ENCODE measurements around the gene ADGRG1. TPM values are rescaled to one million over a fixed set of nuclear protein-coding genes. Genes with fewer than 3 reads are reported as not detected.

Gene ADGRG1
- total RNA-seq, 1 donor from 2014 or later, result 13.9 TPM

DNA sequence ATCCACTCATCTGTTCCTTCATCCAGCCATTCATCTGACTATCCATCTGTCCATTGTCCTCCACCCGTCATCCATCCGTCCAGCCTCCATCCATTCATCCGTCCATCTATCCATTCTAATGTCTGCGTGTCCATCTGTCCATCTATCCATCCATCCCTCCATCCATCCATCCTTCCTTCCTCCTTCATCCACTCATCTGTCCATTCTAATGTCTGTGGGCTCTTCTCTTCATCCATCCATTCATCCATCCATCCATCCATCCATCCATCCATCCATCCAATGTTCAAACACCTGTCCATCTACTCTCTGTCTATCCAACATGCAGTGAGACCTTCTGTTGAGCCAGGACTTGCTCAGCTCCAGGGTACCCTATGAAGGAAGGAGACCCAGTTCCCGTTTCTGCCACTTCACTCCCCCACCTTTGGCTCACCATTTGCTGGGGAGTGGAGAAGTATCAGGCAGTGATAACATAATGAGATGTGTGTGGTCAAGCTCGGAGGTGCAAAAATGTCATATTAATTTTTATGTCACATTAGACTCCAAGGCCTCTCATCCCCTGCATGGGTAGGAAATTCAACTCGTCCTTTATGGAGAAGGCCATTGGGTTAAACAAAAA, 36.5 kb upstream of the ADGRG1 start:
- FAIRE-seq (no peak), DNase-seq (ENCODE audit: low read depth) (no peak)
- H3K9ac ChIP-seq (ENCODE audit: low read length), result no peak overlapping the region
- no peak overlapping the region for H3K4me3 ChIP-seq (ENCODE audit: insufficient read depth, low read depth, low read length)
- no peaks in the 10 kb centered on the region for H3K9me3 ChIP-seq (ENCODE audit: insufficient read depth, low read depth, low read length)
- Mint-ChIP-seq H3K36me3 (ENCODE audit: low read depth, unreplicated experiment) (no peaks in the 10 kb centered on the region), H3K4me3 (ENCODE audit: unreplicated experiment) (no peak overlapping the region), H3K27ac (ENCODE audit: unreplicated experiment) (no peak overlapping the region), H3K9me3 (ENCODE audit: unreplicated experiment) (peaks cover 5% of the 10 kb centered on the region), H3K27me3 (ENCODE audit: low read depth, unreplicated experiment) (peaks cover 8% of the 10 kb centered on the region), H3K4me1 (ENCODE audit: low read depth, unreplicated experiment) (peaks cover 10% of the 10 kb centered on the region)
- no peaks in the 10 kb centered on the region for H3K27me3 ChIP-seq (ENCODE audit: insufficient read depth, low read length)
- TF ChIP-seq EZH2 (IDR thresholded peaks at IDR 0.05; ENCODE audit: insufficient read depth, low read length), result no peak
- TF ChIP-seq, protein P1, sequence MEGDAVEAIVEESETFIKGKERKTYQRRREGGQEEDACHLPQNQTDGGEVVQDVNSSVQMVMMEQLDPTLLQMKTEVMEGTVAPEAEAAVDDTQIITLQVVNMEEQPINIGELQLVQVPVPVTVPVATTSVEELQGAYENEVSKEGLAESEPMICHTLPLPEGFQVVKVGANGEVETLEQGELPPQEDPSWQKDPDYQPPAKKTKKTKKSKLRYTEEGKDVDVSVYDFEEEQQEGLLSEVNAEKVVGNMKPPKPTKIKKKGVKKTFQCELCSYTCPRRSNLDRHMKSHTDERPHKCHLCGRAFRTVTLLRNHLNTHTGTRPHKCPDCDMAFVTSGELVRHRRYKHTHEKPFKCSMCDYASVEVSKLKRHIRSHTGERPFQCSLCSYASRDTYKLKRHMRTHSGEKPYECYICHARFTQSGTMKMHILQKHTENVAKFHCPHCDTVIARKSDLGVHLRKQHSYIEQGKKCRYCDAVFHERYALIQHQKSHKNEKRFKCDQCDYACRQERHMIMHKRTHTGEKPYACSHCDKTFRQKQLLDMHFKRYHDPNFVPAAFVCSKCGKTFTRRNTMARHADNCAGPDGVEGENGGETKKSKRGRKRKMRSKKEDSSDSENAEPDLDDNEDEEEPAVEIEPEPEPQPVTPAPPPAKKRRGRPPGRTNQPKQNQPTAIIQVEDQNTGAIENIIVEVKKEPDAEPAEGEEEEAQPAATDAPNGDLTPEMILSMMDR (IDR thresholded peaks at IDR 0.05; ENCODE audit: insufficient read depth, low read depth, low read length), result no peak
- peaks cover 19% of the 10 kb centered on the region for H3K4me1 ChIP-seq (ENCODE audit: insufficient read depth, low read length)
- H3K27ac ChIP-seq (ENCODE audit: low read depth, low read length), result no peak overlapping the region
- peak overlapping the region; percentile 82 for H3K4me2 ChIP-seq (ENCODE audit: low read length)
- no peaks in the 10 kb centered on the region for H3K36me3 ChIP-seq (ENCODE audit: insufficient read depth, low read length)
- no peaks in the 10 kb centered on the region for H4K20me1 ChIP-seq (ENCODE audit: insufficient read depth, low read length)
- H3K79me2 ChIP-seq (ENCODE audit: insufficient read depth, low read length), result no peaks in the 10 kb centered on the region
- H2AFZ ChIP-seq (ENCODE audit: low read depth, low read length), result no peak overlapping the region

DNA sequence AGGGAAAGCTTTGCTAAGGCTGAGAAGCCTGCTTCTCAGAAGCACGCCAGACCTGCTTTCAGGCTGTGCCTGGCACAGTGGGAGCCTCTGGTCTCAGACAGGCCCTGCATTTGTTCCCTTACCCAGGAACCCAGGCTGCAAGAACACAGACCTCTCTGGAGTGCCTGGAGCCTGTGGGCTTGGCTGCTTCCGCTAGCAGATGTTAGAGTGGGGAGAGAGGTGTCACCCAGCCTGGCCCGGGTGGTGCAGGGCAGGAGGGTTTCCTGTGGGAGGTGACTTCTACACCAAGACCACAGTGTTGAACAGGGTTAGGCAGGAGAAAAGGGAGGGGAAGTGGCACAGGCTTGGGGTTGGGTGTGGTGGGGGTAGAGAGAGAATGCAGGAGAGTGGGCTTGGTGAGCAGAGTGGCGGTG, 35.8 kb upstream of the ADGRG1 start:
- Histone ChIP-seq H3K4me3 (ENCODE audit: insufficient read depth, low read depth, low read length) (no peak overlapping the region), H2AFZ (ENCODE audit: low read depth, low read length) (no peak overlapping the region), H3K4me2 (ENCODE audit: low read length) (no peak overlapping the region), H3K27me3 (ENCODE audit: insufficient read depth, low read length) (no peaks in the 10 kb centered on the region), H3K79me2 (ENCODE audit: insufficient read depth, low read length) (no peaks in the 10 kb centered on the region), H3K9me3 (ENCODE audit: insufficient read depth, low read depth, low read length) (no peaks in the 10 kb centered on the region), H3K9ac (ENCODE audit: low read length) (no peak overlapping the region), H3K36me3 (ENCODE audit: insufficient read depth, low read length) (no peaks in the 10 kb centered on the region), H4K20me1 (ENCODE audit: insufficient read depth, low read length) (no peaks in the 10 kb centered on the region), H3K27ac (ENCODE audit: low read depth, low read length) (no peak overlapping the region), H3K4me1 (ENCODE audit: insufficient read depth, low read length) (peaks cover 19% of the 10 kb centered on the region)
- Mint-ChIP-seq H3K4me3 (ENCODE audit: unreplicated experiment) (no peak overlapping the region), H3K4me1 (ENCODE audit: low read depth, unreplicated experiment) (peaks cover 10% of the 10 kb centered on the region), H3K9me3 (ENCODE audit: unreplicated experiment) (peaks cover 5% of the 10 kb centered on the region), H3K27me3 (ENCODE audit: low read depth, unreplicated experiment) (peaks cover 8% of the 10 kb centered on the region), H3K36me3 (ENCODE audit: low read depth, unreplicated experiment) (no peaks in the 10 kb centered on the region), H3K27ac (ENCODE audit: unreplicated experiment) (no peak overlapping the region)
- DNase-seq (ENCODE audit: low read depth) (no peak), FAIRE-seq (no peak)
- no peak for TF ChIP-seq EZH2 (IDR thresholded peaks at IDR 0.05; ENCODE audit: insufficient read depth, low read length)
- TF ChIP-seq, protein P1 (IDR thresholded peaks at IDR 0.05; ENCODE audit: insufficient read depth, low read depth, low read length), result no peak

DNA sequence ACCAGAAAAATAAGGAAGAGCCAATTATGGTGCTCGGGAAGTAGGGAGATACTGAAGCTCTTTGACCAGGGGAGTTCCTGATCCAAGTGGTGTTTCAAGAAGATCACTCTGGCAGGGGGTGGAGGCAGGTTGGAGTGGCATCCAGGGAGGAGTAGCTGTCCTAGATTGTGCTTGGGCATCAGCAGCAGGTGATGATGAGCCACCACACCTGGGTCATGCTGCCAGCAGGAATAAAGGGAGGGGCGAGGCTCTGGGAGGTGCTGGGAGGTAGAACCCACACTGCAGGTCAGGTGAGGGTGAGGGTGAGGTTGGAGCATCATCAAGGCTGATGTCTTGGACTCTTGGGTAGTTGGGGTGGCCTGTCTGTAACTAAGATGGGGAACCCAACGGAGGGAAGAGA, 35.4 kb upstream of the ADGRG1 start:
- Histone ChIP-seq H2AFZ (ENCODE audit: low read depth, low read length) (no peak overlapping the region), H4K20me1 (ENCODE audit: insufficient read depth, low read length) (no peaks in the 10 kb centered on the region), H3K27me3 (ENCODE audit: insufficient read depth, low read length) (no peaks in the 10 kb centered on the region), H3K9me3 (ENCODE audit: insufficient read depth, low read depth, low read length) (no peaks in the 10 kb centered on the region), H3K4me2 (ENCODE audit: low read length) (no peak overlapping the region), H3K4me1 (ENCODE audit: insufficient read depth, low read length) (peaks cover 19% of the 10 kb centered on the region), H3K79me2 (ENCODE audit: insufficient read depth, low read length) (no peaks in the 10 kb centered on the region), H3K36me3 (ENCODE audit: insufficient read depth, low read length) (no peaks in the 10 kb centered on the region), H3K4me3 (ENCODE audit: insufficient read depth, low read depth, low read length) (no peak overlapping the region), H3K27ac (ENCODE audit: low read depth, low read length) (no peak overlapping the region), H3K9ac (ENCODE audit: low read length) (no peak overlapping the region)
- Mint-ChIP-seq H3K27me3 (ENCODE audit: low read depth, unreplicated experiment) (peaks cover 8% of the 10 kb centered on the region), H3K27ac (ENCODE audit: unreplicated experiment) (no peak overlapping the region), H3K36me3 (ENCODE audit: low read depth, unreplicated experiment) (no peaks in the 10 kb centered on the region), H3K9me3 (ENCODE audit: unreplicated experiment) (peaks cover 5% of the 10 kb centered on the region), H3K4me3 (ENCODE audit: unreplicated experiment) (no peak overlapping the region), H3K4me1 (ENCODE audit: low read depth, unreplicated experiment) (peaks cover 10% of the 10 kb centered on the region)
- FAIRE-seq, result no peak
- no peak for DNase-seq (ENCODE audit: low read depth)
- no peak for TF ChIP-seq EZH2 (IDR thresholded peaks at IDR 0.05; ENCODE audit: insufficient read depth, low read length)
- TF ChIP-seq, protein P1 (IDR thresholded peaks at IDR 0.05; ENCODE audit: insufficient read depth, low read depth, low read length), result no peak
